Suprapubic skin (tissue), 4 donors: Measurements from ENCODE around the gene TRIP13. TPM values are rescaled to one million over a fixed set of nuclear protein-coding genes. Genes with fewer than 3 reads are reported as not detected.
"Not testable (repeated sequence)": the region's sequence is repeated elsewhere in the genome, so short reads cannot be mapped to it uniquely, and the experiment has no call there.

Experiments
- DNase-seq, 2 donors: peaks; one replicate each; pipeline ENCODE4 v3.0.0-alpha.2; 2019; ENCODE audit warnings: low spot score in 2 of 2
- H3K27ac ChIP-seq: fragments of 200-600 bp; sonication (generic); one replicate; pipeline ENCODE4 v1.5.1; 2019
- H3K27me3 ChIP-seq: fragments of 200-600 bp; sonication (generic); one replicate; pipeline ENCODE4 v1.5.1; 2019
- H3K36me3 ChIP-seq: fragments of 200-600 bp; sonication (generic); one replicate; pipeline ENCODE4 v1.5.1; 2019
- H3K4me1 ChIP-seq: fragments of 200-600 bp; sonication (generic); one replicate; pipeline ENCODE4 v1.5.1; 2019
- H3K4me3 ChIP-seq: fragments of 200-600 bp; sonication (generic); one replicate; pipeline ENCODE4 v1.5.1; 2019; ENCODE audit warnings: mild to moderate bottlenecking
- H3K9me3 ChIP-seq: fragments of 200-600 bp; sonication (generic); one replicate; pipeline ENCODE4 v1.5.1; 2019
- EP300 ChIP-seq: sonication (generic); formaldehyde crosslinking; IDR thresholded peaks from one replicate; pipeline ENCODE4 v1.6.1; 2017; ENCODE audit warnings: antibody characterized with exemption
- POLR2A ChIP-seq, 2 donors: fragments of 450-650 bp; IDR thresholded peaks; one replicate each; pipeline ENCODE4 v1.6.1; 2017; ENCODE audit warnings: antibody characterized with exemption in 2 of 2, mild to moderate bottlenecking in 2 of 2, moderate library complexity in 2 of 2
- POLR2AphosphoS5 ChIP-seq, 3 donors: sonication (generic); formaldehyde crosslinking; IDR thresholded peaks; one replicate each; pipeline ENCODE4 v1.6.1; 2017; ENCODE audit warnings: antibody characterized with exemption in 3 of 3
- WGBS: methylation state at CpG from one replicate; pipeline ENCODE4 v1.1.5; 2018; 5-methylcytosine and 5-hydroxymethylcytosine counted together
- total RNA-seq, 4 donors: library from RNA; depleted of rRNA; stranded (reverse); fragments of >200 nt; gene quantifications; one replicate each; pipeline ENCODE4 v1.1.0, GENCODE V29; 2016
- TF ChIP-seq, protein P1 (sequence below), 2 donors: fragments of 200-600 bp in 1 of 2; fragments of 450-650 bp in 1 of 2; sonication (generic) in 1 of 2; IDR thresholded peaks; one replicate each; pipeline ENCODE4 v1.5.1; 2016 to 2019; ENCODE audit warnings: antibody characterized with exemption in 2 of 2, mild to moderate bottlenecking in 1 of 2, moderate library complexity in 1 of 2

The TRIP13 gene
- total RNA-seq, 4 donors from 2014 or later = 1.1 to 3.7 (median 1.6) TPM

GRCh38 chr5:852018-852417 is 40.7 kb upstream of the TRIP13 start:
- Histone ChIP-seq H3K36me3 (no peaks in the 10 kb centered on the region), H3K4me1 (peaks cover 20% of the 10 kb centered on the region), H3K27me3 (peaks cover 49% of the 10 kb centered on the region), H3K4me3 (no peak overlapping the region), H3K9me3 (no peaks in the 10 kb centered on the region), H3K27ac (no peak overlapping the region)
- no peak for DNase-seq
- 39% methylated on average over 5 of the region's 5 CpGs for WGBS
- no peak for TF ChIP-seq EP300

GRCh38 chr5:852431-853401 is 40.0 kb upstream of the TRIP13 start:
- Histone ChIP-seq H3K4me3 (no peak overlapping the region), H3K4me1 (peaks cover 20% of the 10 kb centered on the region), H3K9me3 (no peaks in the 10 kb centered on the region), H3K36me3 (no peaks in the 10 kb centered on the region), H3K27me3 (peaks cover 49% of the 10 kb centered on the region), H3K27ac (no peak overlapping the region)
- no peak for TF ChIP-seq POLR2A (IDR thresholded peaks at IDR 0.05)
- no peak for TF ChIP-seq EP300
- TF ChIP-seq, protein P1, sequence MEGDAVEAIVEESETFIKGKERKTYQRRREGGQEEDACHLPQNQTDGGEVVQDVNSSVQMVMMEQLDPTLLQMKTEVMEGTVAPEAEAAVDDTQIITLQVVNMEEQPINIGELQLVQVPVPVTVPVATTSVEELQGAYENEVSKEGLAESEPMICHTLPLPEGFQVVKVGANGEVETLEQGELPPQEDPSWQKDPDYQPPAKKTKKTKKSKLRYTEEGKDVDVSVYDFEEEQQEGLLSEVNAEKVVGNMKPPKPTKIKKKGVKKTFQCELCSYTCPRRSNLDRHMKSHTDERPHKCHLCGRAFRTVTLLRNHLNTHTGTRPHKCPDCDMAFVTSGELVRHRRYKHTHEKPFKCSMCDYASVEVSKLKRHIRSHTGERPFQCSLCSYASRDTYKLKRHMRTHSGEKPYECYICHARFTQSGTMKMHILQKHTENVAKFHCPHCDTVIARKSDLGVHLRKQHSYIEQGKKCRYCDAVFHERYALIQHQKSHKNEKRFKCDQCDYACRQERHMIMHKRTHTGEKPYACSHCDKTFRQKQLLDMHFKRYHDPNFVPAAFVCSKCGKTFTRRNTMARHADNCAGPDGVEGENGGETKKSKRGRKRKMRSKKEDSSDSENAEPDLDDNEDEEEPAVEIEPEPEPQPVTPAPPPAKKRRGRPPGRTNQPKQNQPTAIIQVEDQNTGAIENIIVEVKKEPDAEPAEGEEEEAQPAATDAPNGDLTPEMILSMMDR (IDR thresholded peaks at IDR 0.05) = no peak
- no peak for TF ChIP-seq POLR2AphosphoS5 (IDR thresholded peaks at IDR 0.05)
- 87% methylated on average over 46 of the region's 55 CpGs for WGBS
- DNase-seq = peak; percentile 55 to 72

- Histone ChIP-seq H3K4me1 (peaks cover 20% of the 10 kb centered on the region), H3K27me3 (peaks cover 49% of the 10 kb centered on the region)
- not testable (repeated sequence) for H3K36me3 ChIP-seq, H3K27ac ChIP-seq, H3K9me3 ChIP-seq, H3K4me3 ChIP-seq
- DNase-seq = peak in 1 of 2 donors; percentile 57
- WGBS = 87% methylated on average over 12 of the region's 18 CpGs
These were observed 39.1 kb upstream of the TRIP13 start for GRCh38 chr5:853416-854090.

DNA sequence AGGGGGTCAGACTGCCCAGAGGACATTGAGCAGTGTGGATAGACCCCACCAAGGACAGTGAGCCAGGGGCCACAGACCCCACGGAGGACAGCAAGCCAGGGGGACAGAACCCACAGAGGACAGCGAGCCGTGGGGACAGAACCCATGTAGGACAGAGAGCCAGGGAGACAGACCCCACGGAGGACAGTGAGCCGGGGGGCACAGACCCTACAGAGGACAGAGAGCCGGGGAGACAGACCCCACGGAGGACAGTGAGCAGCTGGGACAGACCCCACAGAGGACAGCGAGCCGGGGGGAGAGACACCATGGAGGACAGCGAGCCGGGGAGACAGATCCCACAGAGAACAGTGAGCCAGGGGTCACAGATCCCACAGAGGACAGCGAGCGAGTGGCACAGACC is 38.5 kb upstream of the TRIP13 start:
- H3K4me3 ChIP-seq = no peak overlapping the region
- TF ChIP-seq, protein P1 (IDR thresholded peaks at IDR 0.05) = no peak
- TF ChIP-seq EP300 (no peak), POLR2AphosphoS5 (IDR thresholded peaks at IDR 0.05) (no peak), POLR2A (IDR thresholded peaks at IDR 0.05) (no peak)
- H3K27ac ChIP-seq = no peak overlapping the region
- H3K4me1 ChIP-seq = peaks cover 20% of the 10 kb centered on the region
- H3K27me3 ChIP-seq = peaks cover 49% of the 10 kb centered on the region
- H3K36me3 ChIP-seq = peaks cover 4% of the 10 kb centered on the region
- DNase-seq = peak; percentile 52 to 67
- WGBS = 74% methylated on average over 13 of the region's 13 CpGs
- H3K9me3 ChIP-seq = no peaks in the 10 kb centered on the region

- no peak for DNase-seq
- Histone ChIP-seq H3K4me3 (no peak overlapping the region), H3K9me3 (no peaks in the 10 kb centered on the region), H3K27ac (no peak overlapping the region), H3K36me3 (peaks cover 10% of the 10 kb centered on the region), H3K4me1 (peaks cover 11% of the 10 kb centered on the region), H3K27me3 (peaks cover 42% of the 10 kb centered on the region)
- no peak for TF ChIP-seq EP300
- no peak for TF ChIP-seq POLR2A (IDR thresholded peaks at IDR 0.05)
- TF ChIP-seq, protein P1 (IDR thresholded peaks at IDR 0.05) = no peak
- 88% methylated on average over 32 of the region's 32 CpGs for WGBS
These were observed 37.5 kb upstream of the TRIP13 start for GRCh38 chr5:854966-855743.
